GM19324 (cell line): ENCODE results near the gene MYRIP.
"Not testable (repeated sequence)": the region's sequence is repeated elsewhere in the genome, so short reads cannot be mapped to it uniquely, and the experiment has no call there.

Experiments used
- ATAC-seq: cut with Tn5 transposase; IDR thresholded peaks from one replicate; pipeline ENCODE4 v1.9.1; 2021; ENCODE audit warnings: mild to moderate bottlenecking, moderate library complexity; ENCODE audit not compliant: unreplicated experiment, low FRiP score

MYRIP gene

GRCh38 chr3:40073310-40074007, 264.1 kb downstream of the MYRIP start:
- ATAC-seq: no peak

- ATAC-seq: not testable (repeated sequence)
These were observed 267.7 kb downstream of the MYRIP start for GRCh38 chr3:40077139-40077538.

DNA sequence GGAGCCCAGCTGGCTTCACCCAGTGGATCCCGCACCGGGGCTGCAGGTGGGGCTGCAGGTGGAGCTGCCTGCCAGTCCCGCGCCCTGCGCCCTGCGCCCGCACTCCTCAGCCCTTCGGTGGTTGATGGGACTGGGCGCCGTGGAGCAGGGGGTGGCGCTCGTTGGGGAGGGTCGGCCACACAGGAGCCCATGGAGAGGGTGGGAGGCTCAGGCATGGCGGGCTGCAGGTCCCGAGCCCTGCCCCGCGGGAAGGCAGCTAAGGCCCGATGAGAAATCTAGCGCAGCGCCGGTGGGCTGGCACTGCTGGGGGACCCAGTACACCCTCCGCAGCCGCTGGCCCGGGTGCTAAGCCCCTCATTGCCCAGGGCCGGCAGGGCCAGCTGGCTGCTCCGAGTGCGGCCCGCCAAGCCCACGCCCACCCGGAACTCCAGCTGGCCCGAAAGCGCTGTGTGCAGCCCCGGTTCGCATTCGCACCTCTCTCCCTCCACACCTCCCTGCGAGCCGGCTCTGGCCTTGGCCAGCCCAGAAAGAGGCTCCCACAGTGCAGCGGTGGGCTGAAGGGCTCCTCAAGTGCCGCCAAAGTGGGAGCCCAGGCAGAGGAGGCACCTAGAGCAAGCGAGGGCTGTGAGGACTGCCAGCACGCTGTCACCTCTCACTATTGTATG, 268.6 kb downstream of the MYRIP start:
- not testable (repeated sequence) for ATAC-seq

DNA sequence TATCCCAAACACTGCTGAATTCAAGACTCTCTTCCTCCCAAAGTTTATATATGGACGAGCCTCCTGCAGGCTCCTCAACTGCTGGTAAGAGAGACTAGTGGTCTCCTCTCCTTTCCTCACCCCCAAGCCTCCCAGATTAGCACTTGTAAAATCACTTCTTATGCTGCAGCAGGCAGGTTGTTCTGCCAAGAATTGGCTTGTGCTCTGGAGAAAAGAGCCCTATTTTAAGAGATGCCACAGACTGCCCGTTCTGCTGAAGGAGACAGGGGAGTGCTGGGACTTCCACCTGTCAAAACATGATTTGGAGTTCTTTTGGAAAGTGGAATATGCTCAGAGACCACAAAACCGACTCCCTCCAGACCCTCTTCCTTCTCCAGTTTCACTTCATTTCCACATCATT, 269.2 kb downstream of the MYRIP start:
- ATAC-seq: no peak

DNA sequence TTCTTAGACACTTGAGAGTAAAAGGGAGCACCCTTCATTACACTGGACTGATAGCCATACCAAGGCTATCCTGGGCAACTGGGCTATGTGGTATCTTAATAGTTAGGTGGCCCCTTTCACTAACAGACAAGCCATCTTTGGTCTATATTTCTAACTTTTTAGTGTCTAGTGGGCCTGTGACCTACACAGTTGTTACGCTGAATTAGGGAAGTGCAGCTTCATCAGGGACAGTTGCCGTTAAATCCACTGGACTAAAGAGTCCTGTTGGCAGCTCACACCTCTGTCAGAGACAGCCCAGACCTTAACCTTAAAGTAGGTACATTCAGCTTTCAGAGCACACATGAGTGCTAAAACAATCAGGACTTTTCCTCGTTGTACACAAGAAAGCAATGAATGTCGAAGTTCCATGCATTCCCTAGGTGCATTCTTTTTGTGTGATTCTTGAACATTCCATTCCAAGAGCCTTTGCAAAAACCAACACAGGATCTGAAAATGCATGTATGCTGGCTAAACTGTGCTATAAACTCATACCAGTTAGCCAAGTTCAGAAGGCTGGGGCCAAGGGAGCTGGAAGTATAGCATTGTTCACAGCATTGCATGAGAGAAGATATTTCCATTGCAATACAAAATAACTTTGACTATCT, 269.9 kb downstream of the MYRIP start:
- ATAC-seq: no peak

- no peak for ATAC-seq
These were observed 270.4 kb downstream of the MYRIP start for GRCh38 chr3:40079847-40080240.

DNA sequence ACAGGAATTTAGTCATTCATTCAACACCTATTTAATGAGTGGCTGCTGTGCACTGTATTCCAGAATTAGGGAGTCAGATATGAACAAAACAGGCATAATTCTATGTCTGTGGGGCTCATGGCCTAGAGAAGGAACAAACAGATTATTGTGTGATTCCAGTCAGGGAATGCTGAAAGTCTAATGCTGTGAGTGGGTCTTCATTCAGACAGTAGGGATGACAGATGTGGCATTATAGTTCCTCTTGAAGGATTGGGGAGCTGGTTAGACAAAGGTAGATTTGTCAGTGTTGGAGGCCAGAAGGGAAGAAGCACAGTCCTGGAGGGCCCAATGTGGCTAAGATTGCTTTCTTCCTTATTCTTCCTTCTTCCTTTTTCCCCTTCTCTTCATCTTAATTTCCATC, 273.7 kb downstream of the MYRIP start:
- ATAC-seq: no peak

- ATAC-seq: not testable (repeated sequence)
These were observed 275.0 kb downstream of the MYRIP start for GRCh38 chr3:40084424-40084823.

GRCh38 chr3:40086890-40087883, 277.8 kb downstream of the MYRIP start:
- ATAC-seq: no peak

DNA sequence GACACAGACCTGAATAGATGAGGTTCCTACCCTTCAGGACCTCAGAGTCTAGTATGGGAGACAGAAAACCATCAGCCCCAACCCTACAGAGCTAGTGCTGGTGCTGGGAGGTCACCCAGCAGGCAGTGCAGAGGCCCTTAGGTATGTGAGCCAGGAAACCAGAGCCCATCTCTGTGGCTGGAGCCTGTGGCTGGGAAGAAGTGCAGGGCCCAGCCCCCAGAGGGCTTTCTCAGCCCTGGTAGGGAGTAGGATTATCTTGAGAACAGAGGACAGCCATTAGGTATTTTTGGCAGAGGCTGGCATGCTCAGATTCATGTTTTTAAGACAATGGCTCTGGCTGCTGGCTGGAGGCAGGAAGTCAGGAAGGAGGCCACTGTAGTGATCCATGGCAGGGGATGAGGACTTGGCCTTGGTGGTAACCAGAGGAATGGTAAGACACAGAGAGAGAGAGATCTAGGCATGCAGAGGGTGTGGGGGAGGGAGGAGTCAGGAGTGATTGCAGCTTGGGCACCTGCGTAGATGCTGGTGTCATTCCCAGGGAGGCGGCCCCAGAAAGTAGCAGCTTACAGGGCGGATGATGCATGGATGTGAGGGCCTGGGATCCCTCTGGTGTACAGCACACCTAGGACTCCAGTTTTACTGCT, 279.2 kb downstream of the MYRIP start:
- ATAC-seq: no peak

- no peak for ATAC-seq
These were observed 287.3 kb downstream of the MYRIP start for GRCh38 chr3:40096661-40097111.

DNA sequence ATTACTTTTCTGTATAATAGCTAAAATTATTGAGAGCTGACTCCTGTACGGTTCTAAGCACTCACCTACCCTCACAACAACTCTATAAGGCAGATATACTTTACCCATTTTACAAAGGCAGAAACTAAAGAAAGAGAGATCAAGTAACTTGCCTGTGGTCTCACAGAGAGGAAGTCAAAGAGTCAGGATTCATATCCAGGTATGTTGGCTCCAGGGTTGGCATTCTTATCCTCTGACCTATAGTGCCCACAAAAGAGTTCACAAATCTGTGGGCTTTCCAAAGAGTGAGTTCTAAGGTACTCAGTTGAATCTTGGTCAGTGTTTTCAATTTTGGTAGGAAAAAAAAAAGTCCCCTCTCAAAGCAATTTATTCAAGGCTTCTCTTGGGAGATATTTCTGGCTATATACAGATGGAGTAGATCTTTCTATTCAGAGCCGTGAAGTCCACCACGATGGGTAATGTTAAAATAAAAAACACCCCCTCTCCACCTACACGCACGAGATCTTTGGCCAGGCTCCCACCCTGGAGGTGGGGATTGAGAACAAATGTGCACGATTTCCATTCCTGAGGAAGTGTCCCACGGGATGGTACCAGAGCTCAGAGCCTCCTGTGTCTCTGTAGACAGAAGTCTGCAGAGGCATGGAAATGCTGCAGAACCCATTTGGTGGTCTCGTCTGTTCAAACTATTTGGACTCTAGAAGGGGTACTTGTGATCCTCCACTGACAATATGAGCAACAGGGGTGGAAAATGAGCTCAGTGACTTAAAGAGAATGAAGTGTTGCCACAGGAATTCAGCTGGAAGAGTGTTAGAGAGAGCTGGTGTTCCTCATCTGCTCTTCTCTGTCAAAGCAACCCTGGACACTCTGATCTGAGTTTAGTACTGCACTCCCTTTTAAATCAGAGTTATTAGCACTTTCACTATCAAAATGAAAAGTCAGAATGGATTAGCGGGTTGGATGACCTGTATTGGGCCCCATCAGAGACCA, 288.0 kb downstream of the MYRIP start:
- no peak for ATAC-seq

DNA sequence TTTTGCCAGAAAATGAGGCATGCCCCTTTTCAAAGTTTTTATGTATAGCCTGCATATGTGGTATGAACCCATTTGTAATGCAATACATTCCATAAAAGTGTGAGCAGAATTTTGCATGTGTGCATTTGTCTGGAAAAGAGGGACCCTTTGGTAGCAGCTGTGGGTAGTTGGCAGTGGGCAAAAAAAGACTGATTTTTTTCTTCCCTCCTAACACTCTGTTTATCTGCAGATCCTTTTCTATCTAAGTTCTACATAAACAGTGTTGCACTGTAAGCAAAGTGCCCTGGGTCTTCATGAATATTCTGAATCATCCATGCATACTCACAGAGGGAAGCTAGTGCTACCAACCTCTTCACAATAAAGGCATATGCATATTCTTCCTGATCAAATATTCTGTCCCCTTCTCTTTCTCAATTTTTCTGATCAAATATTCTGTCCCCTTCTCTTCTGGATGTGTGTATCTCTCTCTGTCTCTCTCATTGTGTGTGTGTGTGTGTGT, 288.9 kb downstream of the MYRIP start:
- no peak for ATAC-seq

- no peak for ATAC-seq
These were observed 290.5 kb downstream of the MYRIP start for GRCh38 chr3:40099871-40100270.

DNA sequence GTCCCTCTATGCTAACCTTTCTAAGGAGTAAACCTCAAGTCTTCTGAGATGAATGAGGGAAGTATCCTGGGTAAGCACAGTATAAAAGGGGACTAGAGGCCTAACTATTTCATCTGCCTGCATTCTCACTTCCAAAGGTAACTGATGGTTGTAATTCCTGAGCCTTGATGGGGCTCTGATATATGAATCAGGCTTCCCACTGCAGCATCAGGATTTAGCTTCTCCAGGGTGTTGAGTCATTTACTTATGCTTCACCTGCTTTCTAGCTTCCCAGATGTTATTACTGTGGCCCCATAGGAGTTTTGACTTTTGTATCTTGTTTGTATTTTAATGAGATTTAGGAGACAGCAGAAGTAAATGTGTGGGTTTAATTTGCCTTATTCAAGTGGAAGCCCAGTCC, 292.8 kb downstream of the MYRIP start:
- ATAC-seq: no peak

DNA sequence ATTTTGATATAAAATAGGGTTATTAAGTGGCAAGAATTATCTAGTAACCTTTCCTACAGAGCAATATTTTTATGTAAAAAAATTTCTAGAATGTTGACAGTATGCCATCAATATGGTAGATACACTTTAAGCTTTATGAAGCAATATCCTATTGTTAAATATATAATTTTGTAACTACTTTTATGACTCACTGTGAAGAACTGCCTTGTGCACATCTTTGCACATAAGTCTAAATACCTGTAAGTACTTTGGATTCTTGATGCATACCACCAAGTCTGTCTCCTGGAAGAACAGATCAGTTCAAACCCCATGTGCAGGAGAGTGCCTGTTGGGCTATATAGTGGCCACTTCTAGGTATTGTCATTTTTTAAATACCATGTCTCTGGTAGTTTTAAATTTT, 294.4 kb downstream of the MYRIP start:
- no peak for ATAC-seq

DNA sequence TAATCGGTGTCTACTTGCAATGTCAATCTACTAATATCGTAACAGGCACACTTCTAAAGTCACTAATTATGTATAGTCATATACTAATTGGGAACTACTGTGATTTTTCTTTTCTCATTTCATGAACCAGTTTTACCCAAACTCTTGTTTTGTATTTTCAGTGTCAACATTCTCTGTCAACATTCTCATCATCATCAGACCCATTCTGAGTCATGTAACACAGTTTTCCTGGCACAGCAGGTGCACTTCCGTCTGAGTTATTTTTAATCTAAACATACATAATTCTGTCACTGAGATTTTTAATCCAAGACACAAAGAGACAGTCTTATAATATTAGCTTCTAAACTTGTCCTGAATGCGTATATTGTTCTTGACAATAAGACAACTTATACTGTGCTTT, 295.0 kb downstream of the MYRIP start:
- ATAC-seq: no peak

DNA sequence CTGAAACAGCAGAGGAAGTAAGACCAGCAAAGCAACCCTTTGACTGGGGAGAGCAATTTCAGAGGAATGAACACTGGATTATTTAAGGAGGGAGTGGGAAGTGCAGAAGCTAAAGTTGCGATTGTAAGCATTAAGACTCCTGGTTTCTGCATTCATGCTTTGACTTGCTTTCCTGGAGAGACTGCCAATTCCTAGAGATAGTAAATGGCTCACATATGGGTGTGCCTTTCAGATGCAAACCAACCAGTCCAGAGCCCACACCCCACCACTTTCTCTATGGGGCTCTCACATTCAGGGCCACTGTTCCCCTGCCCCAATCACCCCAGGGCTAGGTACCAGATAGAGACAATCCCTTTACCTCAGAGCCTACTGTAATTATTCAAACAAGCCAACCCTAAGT, 299.2 kb downstream of the MYRIP start:
- ATAC-seq: no peak
